ENCODE results near the gene PPIL1.
A peak's percentile ranks its signal among the peaks of the same experiment; 100 is the strongest.

PPIL1 gene

DNA sequence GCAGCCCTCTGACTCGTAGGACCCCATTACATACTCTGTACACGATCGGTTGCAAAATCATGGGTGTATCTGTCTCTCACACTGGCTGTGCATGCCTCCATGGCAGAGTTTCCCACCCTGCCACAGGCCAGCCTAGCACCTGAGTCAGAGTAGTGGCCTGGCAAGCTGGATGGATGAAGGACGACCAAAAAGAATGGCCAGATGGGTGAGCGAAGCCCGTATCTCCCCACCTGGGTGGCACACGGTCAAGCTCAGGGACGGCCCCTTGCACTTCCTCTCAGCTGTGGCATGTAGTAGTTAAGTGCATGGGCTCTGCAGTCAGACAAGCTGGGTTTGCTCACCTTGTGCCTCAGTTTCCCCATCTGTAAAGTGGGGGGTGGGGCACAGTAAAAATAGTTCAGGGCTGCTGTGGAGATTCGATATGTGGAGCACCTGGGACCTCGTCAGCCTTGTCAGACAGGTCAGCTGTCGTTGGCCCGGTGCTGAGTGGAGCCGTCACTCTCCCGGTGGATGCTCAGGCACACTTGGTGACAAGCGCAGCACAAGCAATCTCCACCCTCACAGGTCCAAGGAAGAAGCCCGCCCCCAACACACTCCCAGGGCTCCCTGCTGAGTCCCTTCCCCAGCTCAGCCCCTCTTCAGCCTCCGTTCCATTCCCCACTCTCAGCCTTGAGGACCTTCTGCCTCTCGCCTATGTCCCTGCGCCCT lies 47.9 kb downstream of the PPIL1 start:
- Mint-ChIP-seq H3K4me1 (peaks cover 65% of the 10 kb centered on the region), H3K9me3 (no peaks in the 10 kb centered on the region)
- TF ChIP-seq, protein P1, sequence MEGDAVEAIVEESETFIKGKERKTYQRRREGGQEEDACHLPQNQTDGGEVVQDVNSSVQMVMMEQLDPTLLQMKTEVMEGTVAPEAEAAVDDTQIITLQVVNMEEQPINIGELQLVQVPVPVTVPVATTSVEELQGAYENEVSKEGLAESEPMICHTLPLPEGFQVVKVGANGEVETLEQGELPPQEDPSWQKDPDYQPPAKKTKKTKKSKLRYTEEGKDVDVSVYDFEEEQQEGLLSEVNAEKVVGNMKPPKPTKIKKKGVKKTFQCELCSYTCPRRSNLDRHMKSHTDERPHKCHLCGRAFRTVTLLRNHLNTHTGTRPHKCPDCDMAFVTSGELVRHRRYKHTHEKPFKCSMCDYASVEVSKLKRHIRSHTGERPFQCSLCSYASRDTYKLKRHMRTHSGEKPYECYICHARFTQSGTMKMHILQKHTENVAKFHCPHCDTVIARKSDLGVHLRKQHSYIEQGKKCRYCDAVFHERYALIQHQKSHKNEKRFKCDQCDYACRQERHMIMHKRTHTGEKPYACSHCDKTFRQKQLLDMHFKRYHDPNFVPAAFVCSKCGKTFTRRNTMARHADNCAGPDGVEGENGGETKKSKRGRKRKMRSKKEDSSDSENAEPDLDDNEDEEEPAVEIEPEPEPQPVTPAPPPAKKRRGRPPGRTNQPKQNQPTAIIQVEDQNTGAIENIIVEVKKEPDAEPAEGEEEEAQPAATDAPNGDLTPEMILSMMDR (IDR thresholded peaks at IDR 0.05; ENCODE audit: unreplicated experiment in 3 of 3) = no peak

DNA sequence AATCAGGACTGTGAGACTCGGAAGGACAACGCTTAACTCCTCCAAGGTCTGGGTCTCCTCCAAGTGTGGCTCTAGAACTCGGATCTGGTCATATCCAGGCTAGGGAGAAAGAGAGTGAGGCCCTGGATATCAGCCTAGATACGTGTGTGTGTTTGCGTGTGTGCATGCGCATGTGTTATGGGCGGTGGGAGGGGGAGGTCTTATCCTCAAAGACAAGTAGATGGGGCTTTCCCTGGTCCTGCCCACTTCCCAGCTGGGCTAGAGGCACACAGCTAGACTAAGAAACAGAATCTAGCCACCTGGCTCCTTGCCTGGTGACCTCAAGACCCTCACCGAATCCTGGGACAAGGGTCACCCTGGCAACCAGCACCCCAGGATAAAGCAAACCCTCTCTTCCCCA lies 48.6 kb downstream of the PPIL1 start:
- Mint-ChIP-seq H3K4me3 (no peak overlapping the region), H3K9me3 (no peaks in the 10 kb centered on the region), H3K27me3 (ENCODE audit: low read depth) (peaks cover 11% of the 10 kb centered on the region), H3K27ac (peak overlapping the region in 2 of 3 experiments; percentile 74 to 92), H3K36me3 (ENCODE audit: low read depth) (no peaks in the 10 kb centered on the region), H3K4me1 (peaks cover 69% of the 10 kb centered on the region)
- TF ChIP-seq, protein P1 (IDR thresholded peaks at IDR 0.05; ENCODE audit: unreplicated experiment in 3 of 3) = no peak

More for the DNA sequence above, 47.9 kb downstream of the PPIL1 start:
- H3K4me3 Mint-ChIP-seq = no peak overlapping the region
- H3K36me3 Mint-ChIP-seq (ENCODE audit: low read depth) = no peaks in the 10 kb centered on the region
- peaks cover 11% of the 10 kb centered on the region for H3K27me3 Mint-ChIP-seq (ENCODE audit: low read depth)
- H3K27ac Mint-ChIP-seq = peak overlapping the region; percentile 58 to 92 (median 87)

DNA sequence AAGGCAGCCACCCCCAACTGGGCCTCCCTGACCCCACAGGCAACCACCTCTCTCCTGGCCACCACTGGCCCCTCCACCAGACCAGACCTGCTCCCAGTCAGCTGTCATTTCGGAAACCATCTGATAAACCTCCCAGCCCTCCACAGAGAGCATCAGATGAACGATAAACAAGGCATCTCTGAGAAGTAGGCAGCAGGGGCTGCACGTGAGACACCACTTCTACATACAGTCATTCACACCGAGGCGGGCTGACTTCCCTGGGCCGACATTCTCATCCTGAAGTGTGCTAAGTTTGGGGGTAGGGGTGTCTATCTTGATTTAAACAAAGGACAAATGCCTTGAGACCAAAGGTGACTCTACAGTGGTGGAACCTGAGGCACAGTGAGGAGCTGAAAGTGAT lies 49.2 kb downstream of the PPIL1 start:
- TF ChIP-seq, protein P1 (IDR thresholded peaks at IDR 0.05; ENCODE audit: unreplicated experiment in 3 of 3) = no peak
- peaks cover 69% of the 10 kb centered on the region for H3K4me1 Mint-ChIP-seq
- H3K27ac Mint-ChIP-seq = peak overlapping the region in 2 of 3 experiments; percentile 74 to 92
- H3K36me3 Mint-ChIP-seq (ENCODE audit: low read depth) = no peaks in the 10 kb centered on the region
- H3K27me3 Mint-ChIP-seq (ENCODE audit: low read depth) = peaks cover 11% of the 10 kb centered on the region
- peak overlapping the region in 1 of 3 experiments; percentile 34 for H3K4me3 Mint-ChIP-seq
- H3K9me3 Mint-ChIP-seq = no peaks in the 10 kb centered on the region

DNA sequence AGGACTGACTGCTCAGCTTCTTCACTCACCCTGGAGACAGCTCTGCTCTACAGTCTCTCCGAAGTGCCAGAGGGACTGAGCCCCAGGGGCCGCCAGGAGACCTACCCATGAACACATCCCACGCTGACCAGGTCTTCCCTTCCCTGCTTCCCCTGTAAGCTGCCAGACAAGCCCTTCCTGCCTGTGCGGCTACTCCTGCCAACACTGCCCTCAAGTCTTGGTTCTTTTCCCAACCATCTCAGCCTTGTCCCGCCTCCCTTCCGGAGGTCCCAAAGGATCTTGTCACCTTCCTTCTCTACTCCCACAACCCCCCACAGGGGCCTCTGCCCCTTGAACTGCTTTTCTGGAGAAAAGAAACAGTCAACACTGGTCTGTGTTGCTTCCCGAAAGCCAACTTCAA lies 50.4 kb downstream of the PPIL1 start:
- Mint-ChIP-seq H3K4me1 (peaks cover 69% of the 10 kb centered on the region), H3K27me3 (ENCODE audit: low read depth) (peaks cover 16% of the 10 kb centered on the region), H3K4me3 (no peak overlapping the region), H3K27ac (peak overlapping the region in 2 of 3 experiments; percentile 66 to 92), H3K36me3 (ENCODE audit: low read depth) (no peaks in the 10 kb centered on the region), H3K9me3 (no peaks in the 10 kb centered on the region)
- TF ChIP-seq, protein P1 (IDR thresholded peaks at IDR 0.05; ENCODE audit: unreplicated experiment in 3 of 3) = no peak

DNA sequence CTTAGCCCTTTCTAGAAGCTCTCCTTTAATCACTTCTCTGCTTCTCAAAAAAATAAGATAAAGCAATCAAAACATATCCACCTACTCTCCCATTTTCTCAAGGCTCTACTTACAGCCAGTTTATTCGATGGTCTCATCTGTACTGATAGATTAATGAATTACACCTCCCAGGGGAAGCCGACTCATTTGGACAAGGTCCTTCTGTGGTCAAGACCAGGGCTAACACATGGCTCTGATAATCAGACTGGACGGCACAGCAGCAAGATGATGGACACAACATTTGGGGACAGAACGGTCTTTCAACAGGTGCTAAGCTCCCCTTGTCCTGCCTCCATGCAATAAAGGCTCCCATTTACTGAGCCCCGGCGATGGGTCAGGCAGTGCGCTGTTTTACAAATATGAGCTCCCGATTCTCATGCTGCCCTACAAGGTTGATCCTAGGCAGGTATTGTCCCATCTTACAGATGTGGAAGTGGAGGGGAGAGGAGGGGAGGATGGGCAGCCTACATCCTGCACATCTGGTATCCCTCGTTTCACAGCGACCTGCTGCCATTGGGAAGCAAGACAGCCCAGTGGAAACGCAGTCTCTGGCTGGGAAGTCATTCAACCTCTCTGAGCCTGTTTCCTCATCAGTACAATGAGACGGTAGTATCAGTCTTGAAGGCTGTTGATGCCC lies 51.0 kb downstream of the PPIL1 start:
- Mint-ChIP-seq H3K9me3 (no peaks in the 10 kb centered on the region), H3K27me3 (ENCODE audit: low read depth) (peaks cover 17% of the 10 kb centered on the region), H3K36me3 (ENCODE audit: low read depth) (no peaks in the 10 kb centered on the region), H3K27ac (peak overlapping the region in 1 of 3 experiments; percentile 92), H3K4me3 (no peak overlapping the region), H3K4me1 (peaks cover 70% of the 10 kb centered on the region)
- TF ChIP-seq, protein P1 (IDR thresholded peaks at IDR 0.05; ENCODE audit: unreplicated experiment in 3 of 3) = no peak

All from nephron (organoid).